GM12891 (cell line): ENCODE results near the gene SMTNL2.

Experiments used
- POLR2A ChIP-seq: IDR thresholded peaks from 2 replicates; pipeline ENCODE4 v1.6.1; 2011; ENCODE audit warnings: low read depth, low read length, control low read depth
- POLR2AphosphoS5 ChIP-seq: IDR thresholded peaks from 2 replicates; pipeline ENCODE4 v1.6.1; 2011; ENCODE audit warnings: low read depth, low read length, control low read depth

- TF ChIP-seq POLR2AphosphoS5: no peak
- TF ChIP-seq POLR2A: no peak
Observed at GRCh38 chr17:4643676-4644075, 59.3 kb downstream of the SMTNL2 start.
